C4-2B (cell line): ENCODE results near the gene CHTF18.

Source experiments
- ZFX ChIP-seq: fragments of 450-650 bp; IDR thresholded peaks from 2 replicates; pipeline ENCODE4 v1.6.1; 2017
- TF ChIP-seq, protein P1 (sequence below): fragments of 450-650 bp; conservative IDR thresholded peaks from 2 replicates; pipeline ENCODE4 v1.5.1; 2017; ENCODE audit warnings: mild to moderate bottlenecking

DNA sequence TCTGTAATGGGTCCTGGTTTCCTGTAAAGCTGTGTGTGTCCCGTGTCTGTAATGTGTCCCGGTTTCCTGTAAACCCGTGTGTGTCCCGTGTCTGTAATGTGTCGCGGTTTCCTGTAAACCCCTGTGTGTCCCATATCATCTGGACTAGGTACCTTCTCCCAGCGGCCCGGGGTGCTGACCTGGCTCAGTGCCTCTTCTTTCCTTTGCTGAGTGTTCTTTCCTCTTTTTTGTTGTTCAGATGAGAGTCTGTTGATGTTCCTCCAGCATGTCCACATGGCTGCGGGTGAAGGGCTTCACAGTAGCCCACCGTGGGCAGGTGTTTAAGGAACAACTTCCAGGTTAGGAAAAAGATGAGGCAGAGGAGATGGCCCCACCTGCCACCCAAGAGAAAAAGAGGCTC lies 58.7 kb downstream of the CHTF18 start:
- TF ChIP-seq, protein P1, sequence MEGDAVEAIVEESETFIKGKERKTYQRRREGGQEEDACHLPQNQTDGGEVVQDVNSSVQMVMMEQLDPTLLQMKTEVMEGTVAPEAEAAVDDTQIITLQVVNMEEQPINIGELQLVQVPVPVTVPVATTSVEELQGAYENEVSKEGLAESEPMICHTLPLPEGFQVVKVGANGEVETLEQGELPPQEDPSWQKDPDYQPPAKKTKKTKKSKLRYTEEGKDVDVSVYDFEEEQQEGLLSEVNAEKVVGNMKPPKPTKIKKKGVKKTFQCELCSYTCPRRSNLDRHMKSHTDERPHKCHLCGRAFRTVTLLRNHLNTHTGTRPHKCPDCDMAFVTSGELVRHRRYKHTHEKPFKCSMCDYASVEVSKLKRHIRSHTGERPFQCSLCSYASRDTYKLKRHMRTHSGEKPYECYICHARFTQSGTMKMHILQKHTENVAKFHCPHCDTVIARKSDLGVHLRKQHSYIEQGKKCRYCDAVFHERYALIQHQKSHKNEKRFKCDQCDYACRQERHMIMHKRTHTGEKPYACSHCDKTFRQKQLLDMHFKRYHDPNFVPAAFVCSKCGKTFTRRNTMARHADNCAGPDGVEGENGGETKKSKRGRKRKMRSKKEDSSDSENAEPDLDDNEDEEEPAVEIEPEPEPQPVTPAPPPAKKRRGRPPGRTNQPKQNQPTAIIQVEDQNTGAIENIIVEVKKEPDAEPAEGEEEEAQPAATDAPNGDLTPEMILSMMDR = no peak
- no peak for TF ChIP-seq ZFX
